DMS53 treated with DMSO at 0.1 percent for 48 hours (cell line): Measurements from ENCODE around the gene BAG1.
A peak's percentile ranks its signal among the peaks of the same experiment; 100 is the strongest.

Source experiments
- DNase-seq: peaks from one replicate; lab custom pipeline; 2025; ENCODE audit not compliant: unreplicated experiment; lab: John Stamatoyannopoulos, UW

Gene BAG1

DNA sequence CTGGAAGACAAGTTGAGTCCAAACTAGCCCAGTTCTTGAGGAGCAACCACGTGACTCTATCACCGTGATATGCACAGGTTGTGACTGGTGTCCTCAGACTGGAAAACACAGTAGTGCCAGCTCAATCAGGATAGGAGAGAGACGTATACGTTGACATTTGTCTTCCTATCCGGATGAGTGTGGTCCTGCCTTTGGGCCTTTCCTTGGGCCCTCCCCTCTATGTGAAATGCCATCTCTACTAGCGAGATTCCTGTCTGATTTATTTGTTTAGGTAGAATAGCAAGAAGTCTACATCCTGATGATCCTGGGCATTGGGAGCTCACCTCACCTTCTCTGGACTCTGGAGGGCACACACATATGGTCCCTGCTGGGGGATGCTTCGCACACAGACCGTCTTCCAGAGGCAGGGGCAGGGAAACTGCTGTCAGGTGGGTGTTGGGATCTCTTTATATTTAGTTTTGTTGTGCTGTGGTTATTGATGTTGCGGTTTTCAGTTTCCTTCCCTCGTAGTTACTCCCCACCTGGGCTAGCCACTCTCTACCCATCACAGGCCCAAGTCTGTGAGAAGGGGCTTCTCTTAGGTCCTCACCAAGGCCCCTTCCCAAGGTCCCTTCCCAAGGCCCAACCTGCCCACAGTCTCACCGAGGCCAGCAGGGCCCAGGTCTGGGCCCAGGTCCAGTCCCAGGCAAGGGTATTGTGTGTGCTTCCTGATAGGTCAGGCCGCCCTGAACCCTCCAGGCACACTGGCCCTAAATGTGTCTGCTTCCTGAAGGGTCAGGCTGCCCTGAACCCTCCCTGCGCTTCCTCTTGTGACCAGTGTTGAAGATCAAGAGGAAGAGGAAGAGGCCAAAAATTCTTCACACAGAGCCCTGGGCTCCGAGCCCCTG is 43.6 kb downstream of the BAG1 start:
- no peak for DNase-seq

DNA sequence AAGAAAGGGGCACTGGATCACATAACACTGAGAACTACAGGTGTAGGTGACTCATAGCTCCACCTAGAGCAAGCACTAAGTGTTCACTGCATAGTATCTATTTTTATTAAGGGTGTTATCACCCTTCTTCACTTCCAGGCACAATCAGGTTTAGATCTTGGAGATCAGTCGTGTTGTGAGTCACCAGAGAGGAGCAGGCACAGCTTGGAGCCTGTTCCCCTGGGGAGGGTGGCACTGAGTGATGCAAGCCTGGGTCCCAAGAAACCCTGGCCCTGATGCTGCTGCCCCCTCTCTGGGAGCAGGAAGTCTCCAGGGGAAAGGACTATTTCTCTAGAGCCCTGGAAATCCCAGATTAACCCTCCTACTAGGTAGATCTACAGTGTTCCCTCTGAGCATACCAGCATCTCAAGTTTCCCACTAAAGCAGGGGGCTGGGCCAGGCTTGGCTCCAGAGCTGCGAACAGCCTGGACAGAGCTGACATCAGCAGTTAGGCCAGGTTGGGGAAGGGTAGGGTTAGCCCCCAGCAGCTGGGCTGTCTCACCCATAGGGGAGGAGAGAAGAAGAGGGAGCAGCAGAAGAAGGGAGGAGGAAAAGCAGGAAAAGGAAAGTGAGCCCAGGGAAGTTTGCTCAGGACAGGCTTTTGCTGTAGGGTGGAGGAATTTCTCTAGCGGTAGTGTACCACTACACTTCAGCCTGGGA is 52.7 kb downstream of the BAG1 start:
- DNase-seq: peak; percentile 54

DNA sequence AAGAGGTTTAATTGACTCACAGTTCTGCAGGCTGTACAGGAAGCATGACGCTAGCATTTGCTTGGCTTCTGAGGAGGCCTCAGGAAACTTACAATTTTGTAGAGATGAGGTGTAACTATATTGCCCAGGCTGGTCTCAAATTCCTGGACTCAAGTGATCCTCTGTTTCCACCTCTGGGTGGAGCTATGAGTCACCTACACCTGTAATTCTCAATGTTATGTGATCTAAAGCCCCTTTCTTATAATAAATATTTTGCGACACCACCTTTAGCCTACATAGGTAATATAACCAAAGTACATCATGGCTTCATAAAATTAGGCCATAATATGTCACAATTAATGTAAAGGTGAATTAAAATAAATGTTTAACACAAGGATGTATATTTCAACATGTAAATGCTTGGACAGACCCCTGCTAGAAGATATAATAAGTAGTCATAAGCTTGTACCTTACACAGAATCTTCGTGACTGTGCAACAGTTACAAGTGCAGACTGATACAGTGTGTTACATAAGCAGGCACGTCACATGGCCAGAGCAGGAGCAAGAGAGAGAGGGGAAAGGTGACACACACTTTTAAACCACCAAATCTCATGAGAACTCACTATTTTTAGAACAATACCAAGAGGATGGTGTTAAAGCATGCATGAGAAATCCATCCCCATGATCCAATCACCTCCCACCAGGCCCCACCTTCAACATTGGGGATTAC is 54.3 kb downstream of the BAG1 start:
- no peak for DNase-seq

DNA sequence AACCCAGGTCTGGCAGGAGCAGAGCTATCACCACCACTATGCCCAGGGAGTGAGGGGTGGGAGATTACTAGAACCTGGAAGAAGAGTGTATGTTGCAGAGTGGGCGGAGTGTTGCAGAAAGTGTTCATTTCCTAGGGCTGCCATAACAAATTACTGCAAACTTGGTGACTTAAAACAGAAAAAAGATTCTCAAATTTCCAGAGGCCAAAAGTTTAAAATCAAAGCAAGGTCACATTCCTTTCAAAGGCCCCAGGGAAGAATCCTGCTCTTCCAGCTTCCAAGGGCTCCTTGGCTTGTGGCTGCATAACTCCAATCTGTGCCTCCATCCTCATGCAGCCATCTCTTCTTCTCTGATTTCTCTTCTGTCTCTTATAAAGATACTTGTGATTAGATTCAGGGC is 55.1 kb downstream of the BAG1 start:
- no peak for DNase-seq

DNA sequence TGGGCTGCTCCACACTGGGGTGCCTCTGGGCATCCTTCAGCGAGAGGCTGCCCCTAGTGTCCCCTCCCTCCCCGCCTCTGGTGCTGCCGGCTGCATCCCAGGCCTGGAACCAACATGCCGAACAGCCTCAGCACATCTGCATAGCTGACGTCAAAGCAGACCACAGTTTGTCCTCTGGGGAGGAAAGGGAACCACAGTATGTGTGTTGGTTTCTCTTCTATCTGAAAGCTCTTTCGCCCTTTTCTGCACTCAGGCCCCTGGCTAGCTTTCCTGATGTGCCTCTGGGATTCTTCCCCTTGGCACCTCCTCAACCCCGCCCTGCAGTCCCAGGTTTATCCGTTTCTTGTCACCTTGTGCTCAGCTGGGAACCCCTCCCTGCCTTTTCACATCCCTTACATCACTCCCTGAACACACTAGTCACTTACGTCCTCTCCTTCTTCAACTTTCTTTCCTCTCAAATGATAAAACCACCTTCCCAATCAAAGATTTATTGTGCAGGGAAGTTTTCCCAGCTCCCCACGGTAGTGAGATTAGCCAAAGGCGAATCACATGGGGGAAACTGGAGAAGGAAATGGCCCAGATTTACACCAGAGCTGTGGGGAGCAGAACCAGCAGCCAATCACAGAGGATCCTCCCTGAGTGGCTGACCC is 61.8 kb downstream of the BAG1 start:
- no peak for DNase-seq
